DOHH2 (cell line): ENCODE data around the gene KEL.

ENCODE experiments used
- H3F3A ChIP-seq: fragments of 200-600 bp; sonication (generic), shearing (Covaris generic); 2 replicates; pipeline ENCODE4 v1.6.0; 2016; ENCODE audit warnings: antibody characterized with exemption, mild to moderate bottlenecking; ENCODE audit not compliant: control insufficient read depth, insufficient read depth
- H3K27ac ChIP-seq: fragments of 200-600 bp; sonication (generic); 2 replicates; pipeline ENCODE4 v1.5.1; 2014; ENCODE audit warnings: low read depth, mild to moderate bottlenecking, low read length, moderate library complexity
- H3K27me3 ChIP-seq: fragments of 200-600 bp; sonication (generic); 2 replicates; pipeline ENCODE4 v1.6.1; 2014; ENCODE audit warnings: mild to moderate bottlenecking, low read length, mixed read lengths; ENCODE audit not compliant: control insufficient read depth
- H3K36me3 ChIP-seq: fragments of 200-600 bp; sonication (generic); 2 replicates; pipeline ENCODE4 v1.6.1; 2014; ENCODE audit warnings: mild to moderate bottlenecking, low read length, moderate library complexity, mixed read lengths; ENCODE audit not compliant: control insufficient read depth
- H3K4me1 ChIP-seq: fragments of 200-600 bp; sonication (generic); 2 replicates; pipeline ENCODE4 v1.6.1; 2014; ENCODE audit warnings: mild to moderate bottlenecking, low read length, mixed read lengths; ENCODE audit not compliant: control insufficient read depth
- H3K4me2 ChIP-seq: fragments of 200-600 bp; sonication (generic); 2 replicates; pipeline ENCODE4 v1.6.0; 2014; ENCODE audit warnings: mild to moderate bottlenecking, low read length, moderate library complexity
- H3K4me3 ChIP-seq: fragments of 200-600 bp; sonication (generic); 2 replicates; pipeline ENCODE4 v1.5.1; 2014; ENCODE audit warnings: mild to moderate bottlenecking, low read length, mixed read lengths
- H3K79me2 ChIP-seq: fragments of 200-600 bp; sonication (generic); 2 replicates; pipeline ENCODE4 v1.6.1; 2014; ENCODE audit warnings: mild to moderate bottlenecking, low read length, mixed read lengths; ENCODE audit not compliant: control insufficient read depth
- H3K9me2 ChIP-seq: fragments of 200-600 bp; sonication (generic); replicated peaks from 2 replicates; pipeline ENCODE4 v1.6.1; 2014; ENCODE audit warnings: mild to moderate bottlenecking, low read length, mixed read lengths; ENCODE audit not compliant: control insufficient read depth
- H3K9me3 ChIP-seq: fragments of 200-600 bp; sonication (generic); 2 replicates; pipeline ENCODE4 v1.6.1; 2014; ENCODE audit warnings: antibody characterized with exemption, low read length, mixed read lengths; ENCODE audit not compliant: control insufficient read depth, insufficient read depth
- H4K20me1 ChIP-seq: fragments of 200-600 bp; sonication (generic); 2 replicates; pipeline ENCODE4 v1.6.0; 2014; ENCODE audit warnings: low read depth, mild to moderate bottlenecking, antibody characterized with exemption, low read length, moderate library complexity; ENCODE audit not compliant: control insufficient read depth, insufficient read depth
- EZH2phosphoT487 ChIP-seq: fragments of 200-600 bp; sonication (generic); IDR thresholded peaks from 2 replicates; pipeline ENCODE4 v1.6.1; 2017; ENCODE audit warnings: borderline replicate concordance, mild to moderate bottlenecking, antibody characterized with exemption, low read length, moderate library complexity, mixed read lengths
- TF ChIP-seq, protein P1 (sequence below): fragments of 200-600 bp; sonication (generic); IDR thresholded peaks from one replicate; pipeline ENCODE4 v1.5.1; 2014; ENCODE audit warnings: antibody characterized with exemption, mild to moderate bottlenecking, low read depth, low read length; ENCODE audit not compliant: poor library complexity, severe bottlenecking

KEL gene

GRCh38 chr7:142918901-142919300, 43.3 kb downstream of the KEL start:
- no peaks in the 10 kb centered on the region for H4K20me1 ChIP-seq
- no peaks in the 10 kb centered on the region for H3K79me2 ChIP-seq
- H3K36me3 ChIP-seq: no peaks in the 10 kb centered on the region
- no peaks in the 10 kb centered on the region for H3K4me1 ChIP-seq
- H3F3A ChIP-seq: no peaks in the 10 kb centered on the region
- H3K27me3 ChIP-seq: peaks cover 38% of the 10 kb centered on the region
- H3K4me2 ChIP-seq: no peak overlapping the region
- H3K27ac ChIP-seq: no peak overlapping the region
- TF ChIP-seq EZH2phosphoT487: no peak
- TF ChIP-seq, protein P1, sequence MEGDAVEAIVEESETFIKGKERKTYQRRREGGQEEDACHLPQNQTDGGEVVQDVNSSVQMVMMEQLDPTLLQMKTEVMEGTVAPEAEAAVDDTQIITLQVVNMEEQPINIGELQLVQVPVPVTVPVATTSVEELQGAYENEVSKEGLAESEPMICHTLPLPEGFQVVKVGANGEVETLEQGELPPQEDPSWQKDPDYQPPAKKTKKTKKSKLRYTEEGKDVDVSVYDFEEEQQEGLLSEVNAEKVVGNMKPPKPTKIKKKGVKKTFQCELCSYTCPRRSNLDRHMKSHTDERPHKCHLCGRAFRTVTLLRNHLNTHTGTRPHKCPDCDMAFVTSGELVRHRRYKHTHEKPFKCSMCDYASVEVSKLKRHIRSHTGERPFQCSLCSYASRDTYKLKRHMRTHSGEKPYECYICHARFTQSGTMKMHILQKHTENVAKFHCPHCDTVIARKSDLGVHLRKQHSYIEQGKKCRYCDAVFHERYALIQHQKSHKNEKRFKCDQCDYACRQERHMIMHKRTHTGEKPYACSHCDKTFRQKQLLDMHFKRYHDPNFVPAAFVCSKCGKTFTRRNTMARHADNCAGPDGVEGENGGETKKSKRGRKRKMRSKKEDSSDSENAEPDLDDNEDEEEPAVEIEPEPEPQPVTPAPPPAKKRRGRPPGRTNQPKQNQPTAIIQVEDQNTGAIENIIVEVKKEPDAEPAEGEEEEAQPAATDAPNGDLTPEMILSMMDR: no peak
- no peaks in the 10 kb centered on the region for H3K9me2 ChIP-seq
- H3K9me3 ChIP-seq: no peaks in the 10 kb centered on the region
- no peak overlapping the region for H3K4me3 ChIP-seq

GRCh38 chr7:142917447-142917846, 44.7 kb downstream of the KEL start:
- H3K9me2 ChIP-seq: no peaks in the 10 kb centered on the region
- H3K27ac ChIP-seq: no peak overlapping the region
- peaks cover 40% of the 10 kb centered on the region for H3K27me3 ChIP-seq
- H3F3A ChIP-seq: no peaks in the 10 kb centered on the region
- no peaks in the 10 kb centered on the region for H3K4me1 ChIP-seq
- H3K9me3 ChIP-seq: no peaks in the 10 kb centered on the region
- no peak overlapping the region for H3K4me3 ChIP-seq
- TF ChIP-seq, protein P1: no peak
- TF ChIP-seq EZH2phosphoT487: no peak
- no peaks in the 10 kb centered on the region for H3K36me3 ChIP-seq
- H4K20me1 ChIP-seq: no peaks in the 10 kb centered on the region
- no peak overlapping the region for H3K4me2 ChIP-seq
- no peaks in the 10 kb centered on the region for H3K79me2 ChIP-seq

DNA sequence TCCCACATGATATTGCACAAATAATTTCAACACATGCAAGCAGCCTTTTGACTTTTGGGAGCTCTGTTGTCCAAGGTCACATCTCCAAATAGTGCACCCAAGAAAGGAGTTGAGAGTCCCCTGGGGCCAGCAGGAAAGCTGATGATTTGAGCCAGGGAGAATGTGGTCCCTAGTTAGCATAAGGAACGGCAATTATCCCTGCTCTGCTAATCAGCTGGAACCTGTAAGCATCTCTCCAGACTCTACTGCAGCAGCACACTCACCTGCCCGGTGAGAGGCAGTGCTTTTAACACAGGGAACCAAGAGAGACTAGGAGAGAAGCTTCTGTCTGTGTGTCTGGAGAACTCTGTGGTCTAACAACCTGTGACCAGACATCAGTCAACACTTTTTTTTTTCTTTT, 45.7 kb downstream of the KEL start:
- no peak overlapping the region for H3K4me3 ChIP-seq
- H3F3A ChIP-seq: no peaks in the 10 kb centered on the region
- H3K9me3 ChIP-seq: no peaks in the 10 kb centered on the region
- no peak overlapping the region for H3K4me2 ChIP-seq
- TF ChIP-seq EZH2phosphoT487: no peak
- TF ChIP-seq, protein P1: no peak
- H3K36me3 ChIP-seq: no peaks in the 10 kb centered on the region
- H3K27ac ChIP-seq: no peak overlapping the region
- no peaks in the 10 kb centered on the region for H3K79me2 ChIP-seq
- no peaks in the 10 kb centered on the region for H4K20me1 ChIP-seq
- H3K9me2 ChIP-seq: no peaks in the 10 kb centered on the region
- peaks cover 49% of the 10 kb centered on the region for H3K27me3 ChIP-seq
- H3K4me1 ChIP-seq: no peaks in the 10 kb centered on the region

GRCh38 chr7:142915315-142915714, 46.8 kb downstream of the KEL start:
- H3K79me2 ChIP-seq: no peaks in the 10 kb centered on the region
- H3K9me3 ChIP-seq: no peaks in the 10 kb centered on the region
- H3K27ac ChIP-seq: no peak overlapping the region
- no peaks in the 10 kb centered on the region for H3K4me1 ChIP-seq
- H3F3A ChIP-seq: no peaks in the 10 kb centered on the region
- H3K4me3 ChIP-seq: no peak overlapping the region
- no peaks in the 10 kb centered on the region for H3K36me3 ChIP-seq
- H4K20me1 ChIP-seq: no peaks in the 10 kb centered on the region
- TF ChIP-seq, protein P1: no peak
- TF ChIP-seq EZH2phosphoT487: no peak
- no peak overlapping the region for H3K4me2 ChIP-seq
- peaks cover 60% of the 10 kb centered on the region for H3K27me3 ChIP-seq
- no peaks in the 10 kb centered on the region for H3K9me2 ChIP-seq
